ENCODE data around the gene ASB2.

ASB2 gene

DNA sequence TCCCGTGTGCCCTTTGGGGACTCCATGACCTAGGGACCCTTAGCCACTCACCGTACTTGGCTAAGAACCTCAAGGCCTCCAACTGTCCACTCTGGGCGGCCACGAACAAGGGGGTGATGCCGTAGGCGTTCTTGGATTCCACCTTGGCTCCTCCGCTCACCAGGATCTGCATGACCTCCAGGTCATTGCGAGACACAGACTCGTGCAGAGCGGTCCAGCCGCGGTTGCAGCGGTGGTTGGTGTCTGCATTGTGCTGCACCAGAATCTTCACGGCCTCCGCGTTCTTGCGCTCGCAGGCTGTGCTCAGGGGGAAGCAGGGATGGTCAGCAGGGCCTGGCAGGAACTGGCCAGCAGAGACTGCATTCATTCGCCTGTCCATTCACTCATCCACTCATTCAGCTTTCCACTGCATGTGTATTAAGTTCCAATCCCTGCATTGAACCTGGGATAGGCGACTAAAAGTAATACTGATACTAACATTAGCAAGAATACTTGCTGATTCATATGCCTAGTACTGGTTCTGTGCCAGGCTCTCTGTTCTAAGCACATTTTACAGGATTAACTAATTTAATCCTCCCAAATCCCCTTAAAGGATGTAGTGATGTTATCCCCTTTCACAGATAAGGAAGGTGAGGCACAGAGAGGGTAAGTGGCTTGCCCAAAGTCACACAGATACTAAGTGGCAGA, 25.3 kb downstream of the ASB2 start:
- no peak for DNase-seq (ENCODE audit: low read depth)

DNA sequence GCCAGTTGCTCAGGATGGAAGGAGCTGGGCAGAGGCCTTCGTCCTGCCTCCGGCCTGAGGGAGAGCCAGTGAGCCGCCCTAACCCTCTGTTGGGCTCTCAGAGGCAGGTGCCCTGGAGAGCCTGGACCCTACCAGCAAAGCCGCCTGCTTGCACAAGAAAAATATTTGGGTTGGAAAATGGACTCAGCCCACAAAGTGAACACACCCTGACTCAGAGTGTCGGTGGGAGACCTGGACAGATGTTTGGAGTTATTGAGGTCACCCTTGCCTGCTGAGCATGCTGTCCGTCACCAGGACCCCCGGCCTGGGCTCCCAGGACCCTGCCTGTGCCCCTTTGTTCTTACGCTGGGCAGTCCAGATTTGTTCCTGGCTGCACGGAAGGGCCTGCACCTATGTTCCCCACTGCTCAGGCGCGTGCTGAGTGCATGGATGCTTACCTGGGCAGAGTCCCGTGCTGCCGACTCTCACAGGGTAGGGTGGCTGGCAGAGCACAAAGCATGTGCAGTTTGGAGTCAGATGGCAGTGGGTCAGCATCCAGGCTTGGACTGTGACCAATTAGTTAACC, 26.8 kb downstream of the ASB2 start:
- no peak for DNase-seq (ENCODE audit: low read depth)

DNA sequence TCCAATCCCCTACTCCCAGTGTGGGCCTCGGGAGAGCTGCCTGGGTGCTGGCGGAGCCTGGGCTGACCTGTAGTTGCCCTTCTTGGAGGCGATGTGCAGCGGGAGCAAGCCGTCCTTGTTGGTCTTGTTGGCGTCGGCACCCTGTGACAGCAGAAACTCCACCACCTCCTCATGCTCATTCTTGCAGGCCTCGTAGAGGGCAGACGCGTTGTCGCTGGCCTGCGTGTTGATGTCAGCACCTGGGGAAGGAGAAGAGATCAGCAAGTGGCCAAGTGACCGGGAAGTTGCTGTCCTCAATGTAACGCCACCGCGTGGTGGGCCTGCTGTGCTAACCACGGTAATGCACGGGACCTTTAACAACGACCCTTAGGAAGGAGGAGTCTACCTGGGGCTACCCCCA, 29.1 kb downstream of the ASB2 start:
- DNase-seq (ENCODE audit: low read depth) = no peak

DNA sequence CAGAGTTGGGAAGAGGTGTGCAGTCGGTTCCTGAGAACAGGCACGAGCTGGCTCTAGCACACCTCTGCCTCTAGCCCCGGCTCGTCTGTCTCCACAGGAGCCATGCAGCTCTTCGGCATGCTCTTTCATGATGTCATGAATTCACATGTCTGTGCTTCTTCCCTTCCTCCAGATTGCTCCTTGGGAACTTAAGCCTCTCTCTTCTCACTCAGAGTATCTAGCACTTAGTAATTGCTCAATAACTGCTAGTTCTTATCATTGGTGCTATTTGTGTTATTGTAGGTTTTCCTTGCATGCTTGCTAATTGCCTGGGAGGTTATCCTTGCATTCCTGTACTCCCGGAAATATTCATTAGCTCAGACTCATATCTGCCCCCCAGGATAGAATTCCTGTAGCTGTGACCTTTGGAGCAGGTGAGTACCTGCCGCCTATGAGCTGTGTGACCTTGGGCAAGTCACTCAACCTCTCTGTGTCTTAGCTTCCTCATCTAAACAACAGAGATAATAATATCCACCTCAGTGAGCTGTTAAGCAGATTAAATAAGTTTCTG, 29.8 kb downstream of the ASB2 start:
- DNase-seq (ENCODE audit: low read depth) = no peak

DNA sequence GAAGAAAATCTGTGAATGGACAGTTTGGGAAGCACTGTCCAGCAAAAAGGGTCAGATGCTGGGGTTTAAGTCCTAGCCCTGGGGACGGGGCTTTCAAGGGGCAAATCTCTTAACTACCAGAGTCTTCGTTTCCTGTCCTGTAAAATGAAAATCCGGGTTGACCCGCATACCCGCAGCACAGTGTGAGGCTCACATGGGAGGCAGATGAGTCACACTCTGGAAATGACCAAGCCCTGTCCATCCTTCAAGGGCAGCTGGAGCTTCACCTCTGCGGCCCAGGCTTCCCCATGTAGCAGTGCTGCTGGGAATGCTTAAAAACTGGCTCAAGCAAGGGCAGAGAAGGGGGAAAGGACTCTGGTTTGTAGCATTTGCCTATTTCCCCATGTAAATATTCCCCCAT, 30.3 kb downstream of the ASB2 start:
- DNase-seq (ENCODE audit: low read depth) = no peak

DNA sequence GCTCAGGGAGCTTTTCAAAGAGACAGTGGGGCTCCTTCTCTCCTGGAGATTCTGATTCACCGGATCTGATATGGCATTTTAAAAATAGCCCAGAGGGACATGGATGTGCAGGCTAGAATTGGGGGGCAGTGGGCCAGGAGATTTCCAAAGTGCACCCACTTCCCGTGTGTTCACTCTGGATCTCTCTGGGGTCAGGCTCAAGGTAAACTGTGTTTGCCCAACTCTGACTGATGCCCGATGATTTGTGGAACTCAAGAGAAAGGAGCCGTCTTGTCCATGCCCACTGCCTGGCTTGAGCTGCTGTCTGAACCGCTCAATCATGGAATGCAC, 31.3 kb downstream of the ASB2 start:
- no peak for DNase-seq (ENCODE audit: low read depth)

DNA sequence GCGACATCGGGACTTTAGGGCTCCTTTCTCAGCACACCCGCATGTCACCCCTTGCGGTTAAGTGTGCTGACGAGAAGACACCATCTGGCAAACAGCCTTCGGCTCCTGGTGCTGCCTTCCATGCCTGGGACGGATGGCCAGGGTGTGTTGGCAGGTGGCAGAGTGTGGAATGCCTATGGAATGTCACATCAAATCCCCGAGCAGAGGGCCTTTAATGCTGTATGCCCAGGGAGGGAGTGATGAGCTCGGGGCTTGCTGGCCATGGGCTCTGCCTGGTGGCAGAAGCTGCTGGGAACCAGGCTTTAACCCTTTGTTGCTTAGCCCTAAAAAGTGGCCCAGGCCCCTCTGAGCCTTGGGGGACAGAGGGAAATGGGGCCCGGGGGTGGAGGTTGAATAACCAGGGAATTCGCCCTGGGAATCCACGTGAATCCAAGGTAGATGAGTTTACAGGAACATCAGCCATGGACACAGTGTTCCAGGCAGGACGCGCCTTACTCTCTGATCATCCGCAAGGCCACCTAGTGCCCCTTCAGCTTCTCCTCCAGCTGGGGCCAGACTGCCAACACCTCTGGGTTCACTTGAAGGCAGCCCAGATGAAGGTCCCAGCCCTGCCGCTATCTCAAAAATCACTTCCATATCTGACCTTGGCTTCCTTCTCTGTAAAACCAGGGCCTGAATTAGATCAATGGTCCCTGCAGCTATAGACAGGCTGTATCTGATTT, 31.9 kb downstream of the ASB2 start:
- no peak for DNase-seq (ENCODE audit: low read depth)

DNA sequence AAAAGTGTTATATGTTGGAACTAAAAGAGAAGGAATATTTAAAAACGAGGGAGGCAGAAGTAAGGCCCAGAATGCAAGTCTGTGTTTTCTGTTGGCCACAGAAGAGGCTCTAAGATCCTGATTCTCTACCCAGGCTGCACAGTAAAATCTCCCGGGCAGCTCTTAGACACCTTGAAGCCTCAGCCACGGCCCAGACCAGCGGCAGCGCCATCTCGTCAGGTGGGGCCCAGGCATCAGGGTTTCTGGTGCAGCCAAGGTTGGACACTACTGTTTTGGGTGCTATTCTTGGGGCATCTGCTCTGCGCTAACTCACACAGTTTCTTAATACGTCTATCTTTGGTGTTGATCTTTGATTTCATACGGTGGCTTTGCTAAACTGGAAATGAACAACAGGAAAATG, 32.4 kb downstream of the ASB2 start:
- DNase-seq (ENCODE audit: low read depth) = no peak

DNA sequence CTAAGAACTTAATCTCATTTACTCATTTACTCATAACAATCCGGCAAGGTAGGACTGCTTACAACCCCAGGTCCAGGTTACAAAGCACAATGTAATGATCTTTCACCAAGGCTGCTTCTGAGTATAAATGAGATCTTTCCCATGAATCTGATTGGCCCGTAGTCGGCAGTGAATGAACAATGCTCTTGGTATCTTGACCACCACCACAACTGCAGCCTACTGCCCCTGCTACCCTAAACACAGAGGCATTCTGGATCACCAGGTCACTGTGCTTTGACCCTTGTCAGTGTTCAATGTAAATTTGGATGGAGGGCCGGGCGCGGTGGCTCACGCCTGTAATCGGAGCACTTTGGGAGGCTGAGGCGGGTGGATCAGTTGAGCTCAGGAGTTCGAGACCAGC, 33.3 kb downstream of the ASB2 start:
- no peak for DNase-seq (ENCODE audit: low read depth)

DNA sequence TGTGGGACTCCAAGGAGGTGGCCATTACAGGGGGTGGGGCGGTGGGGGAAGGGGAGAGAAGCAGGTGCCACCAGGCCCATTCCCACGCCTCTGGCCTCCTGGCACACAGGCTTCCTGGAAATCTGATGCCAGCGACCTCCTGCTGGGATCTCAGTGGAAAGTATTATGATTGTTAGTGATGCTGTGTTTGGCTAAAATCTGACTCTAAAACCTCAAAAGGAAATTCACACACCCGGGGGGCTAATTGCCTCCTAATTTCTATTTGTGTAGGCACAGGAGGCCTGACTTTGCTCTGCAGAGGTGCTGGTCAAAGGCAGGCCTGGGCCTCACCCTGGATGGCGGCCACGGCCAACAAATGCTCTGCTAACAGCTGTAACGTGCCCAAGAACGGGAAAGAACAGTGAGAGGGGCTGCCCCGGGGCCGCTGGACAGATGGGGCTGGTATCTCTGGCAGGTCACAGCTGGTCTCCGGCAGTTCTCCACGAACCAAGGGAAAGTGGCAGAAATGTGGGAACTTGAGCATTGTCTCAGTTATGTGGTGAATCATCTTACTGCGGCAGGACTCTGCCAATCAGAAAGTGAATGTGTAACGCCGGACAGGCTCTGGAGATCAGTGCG, 35.0 kb downstream of the ASB2 start:
- DNase-seq (ENCODE audit: low read depth) = no peak

DNA sequence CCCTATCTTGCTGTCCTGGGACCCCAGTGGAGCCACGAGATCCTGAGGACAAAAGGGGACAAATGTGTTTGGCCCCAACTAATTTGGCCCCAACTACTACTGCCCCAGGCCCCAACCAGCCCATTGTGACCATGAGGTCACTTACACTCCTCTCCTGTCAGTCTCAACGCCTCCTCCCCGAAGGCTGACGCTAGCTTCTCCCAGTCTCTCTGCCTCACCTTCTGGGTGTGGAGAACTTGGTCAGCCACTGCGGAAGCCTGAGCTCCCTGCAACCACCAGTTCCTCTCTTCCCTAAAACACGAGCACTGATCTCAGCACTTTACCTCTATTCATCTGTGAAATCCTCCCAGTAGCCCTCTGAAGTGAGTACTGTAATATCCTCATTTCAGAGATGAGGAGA, 35.9 kb downstream of the ASB2 start:
- DNase-seq (ENCODE audit: low read depth) = no peak

DNA sequence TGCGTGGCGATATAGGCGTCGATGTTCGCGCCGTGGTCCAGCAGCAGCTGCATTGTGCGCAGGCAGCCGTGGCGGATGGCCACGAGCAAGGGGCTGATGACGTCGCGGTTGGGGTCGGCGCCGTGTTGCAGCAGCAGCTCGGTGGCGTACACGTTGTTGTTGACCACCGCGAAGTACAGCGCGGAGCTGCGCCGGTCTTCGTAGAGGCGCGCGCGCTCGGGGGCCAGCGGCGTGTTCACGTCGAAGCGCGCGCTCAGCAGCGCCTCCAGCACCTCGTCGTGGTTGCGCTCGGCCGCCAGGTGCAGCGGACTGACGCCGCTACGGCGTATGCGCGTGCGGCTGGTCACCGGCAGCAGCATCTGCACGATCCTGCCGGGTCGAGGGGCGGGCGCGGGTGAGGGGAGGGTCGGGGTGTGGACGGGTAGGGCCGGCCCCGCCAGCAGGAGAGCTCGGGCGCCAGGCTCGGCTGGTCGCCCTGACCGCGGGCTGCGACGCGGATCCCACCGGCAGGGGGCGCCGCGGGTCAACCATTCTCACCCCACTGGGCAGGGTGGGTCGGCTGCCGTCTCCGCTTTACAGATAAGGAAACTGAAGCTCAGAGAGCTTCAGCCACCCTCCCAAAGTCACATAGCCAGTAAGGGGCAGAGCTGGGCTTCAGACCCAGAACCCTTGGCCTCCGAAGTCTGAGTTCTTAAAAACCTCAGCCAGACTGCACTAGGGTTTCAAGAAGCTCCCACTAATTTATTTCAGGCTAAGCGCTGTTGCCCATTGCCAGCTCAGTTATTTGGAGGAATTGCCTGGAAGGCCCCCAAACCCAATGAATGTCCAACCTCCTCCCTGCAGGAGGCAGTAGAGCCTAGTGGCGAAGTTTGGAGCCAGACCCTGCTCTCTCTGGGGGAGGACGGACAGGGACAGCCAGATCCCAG, 36.8 kb downstream of the ASB2 start:
- peak; percentile 83 for DNase-seq (ENCODE audit: low read depth)

DNA sequence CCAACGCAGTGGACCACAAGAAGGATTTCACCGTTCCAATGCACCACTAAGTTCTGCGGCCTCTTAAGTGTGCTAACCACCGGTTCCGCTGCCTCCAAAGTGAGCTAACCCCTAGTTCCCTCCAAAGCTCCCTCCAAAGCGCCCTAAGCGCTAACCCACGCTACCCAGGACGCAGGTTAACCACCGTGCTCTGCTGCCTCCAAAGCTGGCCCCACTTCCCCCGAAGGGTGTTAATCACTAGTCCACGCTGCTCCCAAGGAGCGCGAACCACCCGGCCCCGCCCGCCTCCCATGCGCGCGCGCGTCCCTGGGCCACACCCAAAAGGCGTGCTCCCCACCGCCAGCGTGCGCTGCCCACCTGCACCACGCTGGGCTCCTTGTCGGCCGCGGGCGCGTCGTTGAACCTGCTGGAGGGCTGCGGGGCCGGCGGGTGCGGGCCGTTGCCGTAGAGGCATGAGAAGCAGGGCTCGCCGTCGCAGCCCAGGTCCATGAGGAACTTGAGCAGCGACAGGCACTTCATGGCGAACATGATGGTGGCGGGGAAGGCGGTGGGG, 37.5 kb downstream of the ASB2 start:
- no peak for DNase-seq (ENCODE audit: low read depth)

DNA sequence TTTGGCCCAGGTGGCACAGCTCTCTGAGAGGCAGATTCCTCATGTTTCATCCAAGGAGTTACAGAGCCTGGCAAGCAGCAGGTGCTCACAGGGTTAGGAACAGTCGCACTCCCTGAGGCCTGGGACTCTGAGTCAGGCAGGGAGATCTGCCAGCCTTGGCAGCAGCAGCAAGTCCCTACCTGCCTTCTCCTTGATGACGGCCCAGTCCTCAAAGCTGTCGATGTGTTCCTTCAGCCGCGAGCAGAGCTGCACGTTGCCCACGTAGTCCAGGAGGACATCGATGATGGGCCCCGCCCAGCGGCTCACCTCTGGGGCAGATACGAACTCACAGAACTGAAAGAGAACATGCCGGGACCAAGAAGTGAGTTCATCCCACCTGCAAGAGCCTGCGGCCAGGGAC, 38.9 kb downstream of the ASB2 start:
- DNase-seq (ENCODE audit: low read depth) = no peak

DNA sequence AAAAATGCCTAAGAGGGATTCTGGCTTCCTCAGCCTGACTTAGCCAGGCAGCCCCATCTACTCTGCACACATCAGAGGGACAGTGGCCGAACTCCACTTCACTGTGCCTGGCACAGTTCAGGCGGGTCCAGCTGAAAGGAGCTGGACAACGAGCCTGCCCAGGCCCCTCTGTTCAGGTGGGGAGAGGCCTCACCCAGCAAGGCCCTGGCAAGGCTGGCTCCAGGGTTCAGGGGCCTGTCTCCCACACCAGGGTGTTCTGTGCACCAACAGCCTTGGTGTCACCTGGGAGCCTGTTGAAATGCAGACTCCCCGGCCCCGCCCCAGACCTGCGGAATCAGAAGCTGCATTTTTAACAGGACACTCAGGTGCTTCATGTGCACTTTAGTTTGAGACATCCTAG, 39.4 kb downstream of the ASB2 start:
- no peak for DNase-seq (ENCODE audit: low read depth)

DNA sequence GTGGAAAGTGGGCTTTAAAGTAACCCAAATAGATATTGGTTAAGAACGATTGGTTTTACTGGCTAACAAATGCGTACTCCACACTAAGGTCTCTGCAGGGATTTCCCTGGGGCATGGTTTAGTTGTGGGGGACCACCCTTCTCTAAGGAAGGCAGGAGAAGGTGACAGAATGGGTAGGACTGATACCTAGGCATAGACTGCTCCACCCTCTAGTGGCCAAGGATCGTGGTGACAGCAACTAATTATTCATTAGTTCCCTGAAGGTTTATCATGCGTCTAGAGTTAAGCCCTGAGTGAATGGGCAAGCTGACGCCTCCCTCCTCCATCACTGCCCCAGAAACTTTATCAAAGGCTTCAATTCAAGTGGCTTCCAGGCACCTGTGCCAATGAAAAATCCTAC, 40.1 kb downstream of the ASB2 start:
- no peak for DNase-seq (ENCODE audit: low read depth)

DNA sequence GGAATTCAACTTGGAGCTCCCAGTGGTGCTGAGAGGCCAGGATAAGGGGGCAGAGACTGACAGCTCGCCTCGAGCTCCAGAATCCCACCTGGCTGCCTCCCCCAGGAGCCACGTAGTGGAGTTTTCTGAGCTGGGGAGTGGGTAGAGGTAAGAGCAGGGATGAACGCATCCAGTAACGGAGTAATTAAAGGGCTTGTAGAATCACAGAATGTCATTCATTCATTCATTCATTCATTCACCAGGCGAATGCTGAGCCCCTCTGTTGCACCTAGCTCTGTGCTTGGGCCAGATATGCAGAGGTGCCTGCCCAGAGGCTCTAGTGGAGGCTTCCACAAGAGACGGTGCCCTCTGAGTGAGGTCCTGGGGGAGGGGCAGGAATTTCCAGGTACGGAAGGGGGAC, 41.2 kb downstream of the ASB2 start:
- no peak for DNase-seq (ENCODE audit: low read depth)

DNA sequence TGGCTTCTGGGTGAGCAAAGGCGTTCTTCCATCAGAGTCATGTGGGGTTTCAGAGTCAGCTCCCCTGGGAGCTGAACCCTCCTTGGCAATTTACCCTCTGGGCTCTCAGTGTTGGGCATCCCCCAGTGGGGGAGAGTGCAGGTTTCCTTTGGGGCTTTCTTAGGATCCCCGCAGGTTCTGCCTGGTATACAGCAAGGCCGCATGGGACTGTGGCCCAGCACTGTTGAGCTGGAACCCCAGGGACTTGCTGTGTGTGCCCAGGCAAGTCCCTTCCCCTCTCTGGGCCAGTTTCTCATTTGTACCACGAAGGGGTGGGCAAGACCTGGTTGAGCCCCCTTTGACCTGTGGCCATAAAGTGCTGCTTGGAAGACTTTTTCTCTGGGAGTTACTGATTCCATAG, 43.7 kb downstream of the ASB2 start:
- DNase-seq (ENCODE audit: low read depth) = no peak

DNA sequence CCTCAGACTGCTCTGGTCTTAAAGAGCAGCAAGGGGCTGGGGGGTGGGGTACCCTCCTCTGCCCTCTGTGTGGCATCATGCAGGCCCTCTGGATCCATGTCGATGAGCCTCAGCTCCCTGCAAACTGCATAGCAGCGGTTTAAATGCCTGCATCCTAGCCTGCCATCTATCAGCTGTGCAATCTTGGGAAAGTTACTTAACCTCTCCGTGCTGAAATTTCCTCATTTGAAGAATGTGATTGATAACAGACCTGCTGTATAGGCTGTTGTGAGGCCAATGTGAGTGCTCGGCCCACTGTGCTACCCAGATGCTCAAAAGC, 45.4 kb downstream of the ASB2 start:
- DNase-seq (ENCODE audit: low read depth) = no peak

DNA sequence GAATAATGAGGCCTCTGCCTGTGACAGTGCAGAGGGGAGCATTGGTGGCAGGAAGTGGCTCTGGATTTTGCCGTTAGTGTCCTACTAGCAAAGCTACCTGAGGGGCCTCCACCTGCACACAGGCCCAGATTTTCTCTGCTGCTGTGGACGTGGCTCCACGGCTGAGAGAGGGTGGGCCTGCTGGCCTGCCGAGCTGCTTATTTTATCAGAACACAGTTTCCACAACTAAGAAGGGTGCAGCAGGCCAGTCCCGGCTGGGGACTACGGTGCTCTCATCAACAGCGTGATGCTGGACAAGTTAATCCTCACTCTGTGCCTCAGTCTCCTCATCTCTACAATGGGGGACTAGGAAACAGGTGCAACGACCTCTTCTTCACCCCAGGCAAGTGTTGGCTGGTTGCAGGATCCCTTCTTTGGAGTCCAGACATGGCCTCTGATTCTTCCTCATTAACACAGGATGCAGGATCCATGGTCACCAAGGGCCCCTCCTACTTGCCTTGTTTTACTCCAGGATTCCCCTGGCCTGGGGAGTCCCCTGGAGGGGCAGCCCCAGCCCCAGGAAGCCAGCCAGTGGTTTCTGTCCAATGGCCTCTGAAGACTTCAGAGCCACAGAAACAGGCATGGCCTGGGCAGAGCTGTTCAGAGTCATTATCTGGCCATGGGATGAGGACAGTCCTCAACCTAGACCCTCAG, 45.9 kb downstream of the ASB2 start:
- DNase-seq (ENCODE audit: low read depth) = no peak

DNA sequence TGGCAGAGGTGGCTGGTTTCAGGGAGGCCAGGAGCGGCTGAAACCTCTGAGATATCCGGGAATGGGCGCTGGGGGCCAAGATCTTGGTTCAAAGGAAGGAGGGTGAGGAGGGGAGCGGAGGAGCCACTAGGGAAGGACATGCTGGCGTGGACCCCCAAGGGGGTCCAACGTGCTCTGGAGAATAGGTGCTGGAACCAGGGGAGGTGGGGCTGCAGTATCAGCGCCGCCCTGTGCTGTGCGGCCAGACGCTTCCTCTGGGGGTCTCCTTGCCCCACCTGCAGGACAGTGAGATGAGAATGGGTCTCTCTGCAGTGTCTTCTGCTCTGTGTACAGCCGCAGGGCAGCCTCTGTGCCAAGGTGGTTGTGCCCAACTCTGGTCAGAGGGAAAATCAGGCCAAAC, 46.7 kb downstream of the ASB2 start:
- DNase-seq (ENCODE audit: low read depth) = no peak
